ENCODE data around the gene PNPLA6. TPM values are rescaled to one million over a fixed set of nuclear protein-coding genes. Genes with fewer than 3 reads are reported as not detected.

The PNPLA6 gene
- total and polyA plus RNA-seq, 2 donors (not counting 1 experiment from before 2014, with no cell fraction given) = 20.9 to 89.2 TPM

DNA sequence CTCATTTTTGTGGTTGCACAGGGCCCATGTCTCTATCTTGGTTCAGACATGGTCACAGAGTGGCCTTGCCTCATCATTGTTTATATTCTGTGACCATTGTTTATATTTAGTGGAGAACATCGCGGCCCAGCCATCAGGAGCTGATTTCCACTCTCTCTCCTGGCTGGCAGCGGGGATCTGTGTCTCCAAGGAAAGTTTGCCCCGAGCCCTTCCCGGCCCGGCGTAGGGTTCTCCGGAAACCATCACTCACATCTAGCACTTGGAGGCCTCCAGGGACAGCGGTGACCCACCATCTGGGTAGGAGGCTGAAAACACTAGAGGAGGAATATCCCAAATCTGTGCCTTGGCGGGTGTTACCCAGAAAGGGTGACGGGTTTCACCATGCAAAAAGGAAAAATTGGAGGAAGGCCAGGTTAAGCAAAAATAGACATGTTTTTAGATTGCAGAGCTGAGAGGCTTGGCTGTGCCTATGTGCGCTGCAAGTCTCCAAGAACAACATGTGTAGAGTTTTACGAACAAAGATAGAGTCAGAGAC lies 20.3 kb upstream of the PNPLA6 start:
- Histone ChIP-seq H3K27me3 (ENCODE audit: control insufficient read depth, insufficient read depth, low read length) (no peaks in the 10 kb centered on the region), H2AFZ (ENCODE audit: low read length) (peak overlapping the region; percentile 98), H3K4me2 (ENCODE audit: extremely low read depth, insufficient read depth, low read length) (peak overlapping the region; percentile 84), H3K4me1 (ENCODE audit: control insufficient read depth, extremely low read depth, insufficient read depth, low read length) (peaks cover 6% of the 10 kb centered on the region), H3K36me3 (ENCODE audit: control insufficient read depth, insufficient read depth, low read length) (peaks cover 4% of the 10 kb centered on the region), H3K9me3 (ENCODE audit: control insufficient read depth, insufficient read depth, low read depth, low read length) (no peaks in the 10 kb centered on the region), H3K79me2 (ENCODE audit: control insufficient read depth, insufficient read depth, low read length) (no peaks in the 10 kb centered on the region), H3K4me3 (replicated peaks in 1 of 4; ENCODE audit: control extremely low read depth in 1 of 4, insufficient read depth in 1 of 4, low read depth in 3 of 4, low read length in 4 of 4) (peak overlapping the region; percentile 46 to 66 (median 57)), H4K20me1 (ENCODE audit: control insufficient read depth, extremely low read depth, insufficient read depth, low read length) (no peaks in the 10 kb centered on the region), H3K27ac (ENCODE audit: insufficient read depth, low read length) (peak overlapping the region; percentile 70), H3K9ac (ENCODE audit: insufficient read depth, low read length) (peak overlapping the region; percentile 62)
- peak in 1 of 2 donors; percentile 82 for DNase-seq (ENCODE audit: low read depth in 2 of 2)
- TF ChIP-seq EZH2 (IDR thresholded peaks at IDR 0.05; ENCODE audit: low read length, missing control alignments) = no peak
- TF ChIP-seq, protein P1, sequence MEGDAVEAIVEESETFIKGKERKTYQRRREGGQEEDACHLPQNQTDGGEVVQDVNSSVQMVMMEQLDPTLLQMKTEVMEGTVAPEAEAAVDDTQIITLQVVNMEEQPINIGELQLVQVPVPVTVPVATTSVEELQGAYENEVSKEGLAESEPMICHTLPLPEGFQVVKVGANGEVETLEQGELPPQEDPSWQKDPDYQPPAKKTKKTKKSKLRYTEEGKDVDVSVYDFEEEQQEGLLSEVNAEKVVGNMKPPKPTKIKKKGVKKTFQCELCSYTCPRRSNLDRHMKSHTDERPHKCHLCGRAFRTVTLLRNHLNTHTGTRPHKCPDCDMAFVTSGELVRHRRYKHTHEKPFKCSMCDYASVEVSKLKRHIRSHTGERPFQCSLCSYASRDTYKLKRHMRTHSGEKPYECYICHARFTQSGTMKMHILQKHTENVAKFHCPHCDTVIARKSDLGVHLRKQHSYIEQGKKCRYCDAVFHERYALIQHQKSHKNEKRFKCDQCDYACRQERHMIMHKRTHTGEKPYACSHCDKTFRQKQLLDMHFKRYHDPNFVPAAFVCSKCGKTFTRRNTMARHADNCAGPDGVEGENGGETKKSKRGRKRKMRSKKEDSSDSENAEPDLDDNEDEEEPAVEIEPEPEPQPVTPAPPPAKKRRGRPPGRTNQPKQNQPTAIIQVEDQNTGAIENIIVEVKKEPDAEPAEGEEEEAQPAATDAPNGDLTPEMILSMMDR (conservative IDR thresholded peaks at IDR 0.05 in 1 of 2, IDR thresholded peaks at IDR 0.05 in 1 of 2; ENCODE audit: low read depth in 1 of 2, low read length in 2 of 2) = no peak

DNA sequence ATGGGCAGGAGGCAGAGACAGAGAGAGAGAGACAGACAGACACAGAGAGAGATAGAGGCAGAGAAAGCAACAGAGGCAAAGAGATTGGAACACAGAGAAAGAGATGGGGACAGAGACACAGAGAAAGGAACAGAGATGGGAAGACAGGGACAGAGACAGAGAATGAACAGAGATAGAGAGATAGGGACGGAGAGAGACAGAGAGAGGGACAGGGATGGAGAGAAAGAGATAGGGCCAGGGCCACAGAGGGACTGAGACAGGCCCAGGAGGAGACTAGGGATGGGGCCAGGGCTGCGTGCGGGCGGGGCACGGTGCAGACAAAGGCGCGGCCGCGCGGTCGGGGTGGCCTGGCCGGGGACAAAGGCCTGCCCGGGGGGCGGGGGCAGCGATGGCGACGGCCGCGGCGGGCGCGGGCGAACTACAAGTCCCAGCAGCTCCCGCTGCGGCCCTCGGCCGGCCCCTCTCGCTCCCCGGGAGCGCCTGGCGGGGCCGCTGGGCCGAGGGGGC lies 19.8 kb upstream of the PNPLA6 start, which contains the start of gene ZNF358:
ZNF358 (plus strand) TSS at position 459 of the 507 bp plus-strand sequence. CDS start 3,140 bp downstream, outside the sequence.
- peak within 1 kb of the TSS; percentile 98 for H2AFZ ChIP-seq (ENCODE audit: low read length)
- H3K79me2 ChIP-seq (ENCODE audit: control insufficient read depth, insufficient read depth, low read length) = no peaks in the 10 kb centered on the region
- peak within 1 kb of the TSS; percentile 66 for H3K9ac ChIP-seq (ENCODE audit: insufficient read depth, low read length)
- peaks cover 4% of the 10 kb centered on the region for H3K36me3 ChIP-seq (ENCODE audit: control insufficient read depth, insufficient read depth, low read length)
- TF ChIP-seq, protein P1 (conservative IDR thresholded peaks at IDR 0.05 in 1 of 2, IDR thresholded peaks at IDR 0.05 in 1 of 2; ENCODE audit: low read depth in 1 of 2, low read length in 2 of 2) = no peak
- peak; percentile 67 to 71 for DNase-seq (ENCODE audit: low read depth in 2 of 2)
- peak within 1 kb of the TSS; percentile 70 for H3K27ac ChIP-seq (ENCODE audit: insufficient read depth, low read length)
- no peaks in the 10 kb centered on the region for H3K9me3 ChIP-seq (ENCODE audit: control insufficient read depth, insufficient read depth, low read depth, low read length)
- no peaks in the 10 kb centered on the region for H3K27me3 ChIP-seq (ENCODE audit: control insufficient read depth, insufficient read depth, low read length)
- H4K20me1 ChIP-seq (ENCODE audit: control insufficient read depth, extremely low read depth, insufficient read depth, low read length) = no peaks in the 10 kb centered on the region
- H3K4me2 ChIP-seq (ENCODE audit: extremely low read depth, insufficient read depth, low read length) = peak within 1 kb of the TSS; percentile 84
- H3K4me3 ChIP-seq (replicated peaks in 1 of 4; ENCODE audit: control extremely low read depth in 1 of 4, insufficient read depth in 1 of 4, low read depth in 3 of 4, low read length in 4 of 4) = peak within 1 kb of the TSS; percentile 74 to 86 (median 78)
- peaks cover 6% of the 10 kb centered on the region for H3K4me1 ChIP-seq (ENCODE audit: control insufficient read depth, extremely low read depth, insufficient read depth, low read length)

DNA sequence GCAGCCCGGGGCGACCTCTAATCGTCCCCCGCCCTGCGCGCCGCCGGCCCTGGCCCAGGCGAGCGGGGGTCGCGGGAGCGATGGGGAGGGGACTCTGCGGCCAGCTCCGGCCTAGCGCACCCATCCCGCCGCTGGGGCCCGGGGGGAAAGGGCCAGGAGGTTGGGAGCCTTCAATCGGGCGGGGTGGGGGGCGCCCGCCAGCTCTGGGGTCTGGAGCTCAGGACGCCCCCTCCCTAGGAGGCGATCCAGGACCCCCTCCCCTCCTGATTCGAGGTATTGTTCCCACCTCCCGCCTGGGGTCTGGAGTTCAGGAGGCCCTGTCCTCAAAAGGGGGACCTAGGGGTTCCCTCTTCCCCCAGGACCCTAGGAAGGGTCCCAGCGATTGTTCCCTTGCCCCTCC lies 19.2 kb upstream of the PNPLA6 start:
- no peaks in the 10 kb centered on the region for H3K9me3 ChIP-seq (ENCODE audit: control insufficient read depth, insufficient read depth, low read depth, low read length)
- peak overlapping the region; percentile 77 for H3K4me2 ChIP-seq (ENCODE audit: extremely low read depth, insufficient read depth, low read length)
- H3K9ac ChIP-seq (ENCODE audit: insufficient read depth, low read length) = peak overlapping the region; percentile 66
- H3K27me3 ChIP-seq (ENCODE audit: control insufficient read depth, insufficient read depth, low read length) = no peaks in the 10 kb centered on the region
- no peak for TF ChIP-seq EZH2 (IDR thresholded peaks at IDR 0.05; ENCODE audit: low read length, missing control alignments)
- TF ChIP-seq, protein P1 (conservative IDR thresholded peaks at IDR 0.05 in 1 of 2, IDR thresholded peaks at IDR 0.05 in 1 of 2; ENCODE audit: low read depth in 1 of 2, low read length in 2 of 2) = no peak
- no peaks in the 10 kb centered on the region for H4K20me1 ChIP-seq (ENCODE audit: control insufficient read depth, extremely low read depth, insufficient read depth, low read length)
- DNase-seq (ENCODE audit: low read depth in 2 of 2) = no peak
- peaks cover 4% of the 10 kb centered on the region for H3K36me3 ChIP-seq (ENCODE audit: control insufficient read depth, insufficient read depth, low read length)
- H3K79me2 ChIP-seq (ENCODE audit: control insufficient read depth, insufficient read depth, low read length) = no peaks in the 10 kb centered on the region
- peak overlapping the region; percentile 43 for H3K27ac ChIP-seq (ENCODE audit: insufficient read depth, low read length)
- no peak overlapping the region for H2AFZ ChIP-seq (ENCODE audit: low read length)
- H3K4me3 ChIP-seq (replicated peaks in 1 of 4; ENCODE audit: control extremely low read depth in 1 of 4, insufficient read depth in 1 of 4, low read depth in 3 of 4, low read length in 4 of 4) = peak overlapping the region; percentile 74 to 86 (median 78)
- peaks cover 6% of the 10 kb centered on the region for H3K4me1 ChIP-seq (ENCODE audit: control insufficient read depth, extremely low read depth, insufficient read depth, low read length)
